NCI-H1048 (cell line): ENCODE measurements around the gene SNX7.

Experiments used
- DNase-seq: peaks from one replicate; lab custom pipeline; 2025; lab: John Stamatoyannopoulos, UW

SNX7 gene

GRCh38 chr1:98661544-98662355, at the start of gene SNX7:
Gene SNX7, plus strand, starts transcription at chr1:98661721. Its CDS starts 11 bp downstream, at chr1:98661732.
- DNase-seq = peak; percentile 59

- DNase-seq = no peak
These were observed 24.2 kb upstream of the SNX7 start for GRCh38 chr1:98637316-98637715.

- no peak for DNase-seq
These were observed 23.3 kb upstream of the SNX7 start for GRCh38 chr1:98638185-98638584.

- DNase-seq = no peak
These were observed 17.0 kb upstream of the SNX7 start for GRCh38 chr1:98644510-98644909.

GRCh38 chr1:98651116-98651632, 10.3 kb upstream of the SNX7 start:
- DNase-seq = no peak

GRCh38 chr1:98653123-98653522, 8.4 kb upstream of the SNX7 start:
- no peak for DNase-seq

- no peak for DNase-seq
These were observed 1.6 kb upstream of the SNX7 start for GRCh38 chr1:98659879-98660278.

GRCh38 chr1:98660940-98661543, 479 bp upstream of the SNX7 start:
- DNase-seq = no peak

GRCh38 chr1:98662356-98662670, 792 bp downstream of the SNX7 start:
- DNase-seq = no peak

GRCh38 chr1:98668733-98669132, 7.2 kb downstream of the SNX7 start:
- no peak for DNase-seq

- no peak for DNase-seq
These were observed 8.1 kb downstream of the SNX7 start for GRCh38 chr1:98669355-98670296.

GRCh38 chr1:98672189-98672588, 10.7 kb downstream of the SNX7 start:
- no peak for DNase-seq

- no peak for DNase-seq
These were observed 12.7 kb downstream of the SNX7 start for GRCh38 chr1:98674075-98674781.

GRCh38 chr1:98675282-98675681, 13.8 kb downstream of the SNX7 start:
- no peak for DNase-seq

GRCh38 chr1:98677288-98677687, 15.8 kb downstream of the SNX7 start:
- no peak for DNase-seq

- no peak for DNase-seq
These were observed 20.3 kb downstream of the SNX7 start for GRCh38 chr1:98681812-98682211.

- DNase-seq = no peak
These were observed 26.7 kb downstream of the SNX7 start for GRCh38 chr1:98688110-98688739.

GRCh38 chr1:98690576-98690975, 29.1 kb downstream of the SNX7 start:
- DNase-seq = no peak

GRCh38 chr1:98692482-98692881, 31.0 kb downstream of the SNX7 start:
- DNase-seq = no peak

GRCh38 chr1:98693385-98693784, 31.9 kb downstream of the SNX7 start:
- no peak for DNase-seq

- no peak for DNase-seq
These were observed 34.6 kb downstream of the SNX7 start for GRCh38 chr1:98696077-98696476.
